HCT116 (cell line): ENCODE results near the gene DNAAF1. TPM values are rescaled to one million over a fixed set of nuclear protein-coding genes. Genes with fewer than 3 reads are reported as not detected.

ENCODE experiments used
- ATAC-seq: fragments of 200-7000 bp; cut with Tn5 transposase; 2 replicates; pipeline ENCODE4 v1.9.1; 2020; ENCODE audit warnings: mild to moderate bottlenecking, moderate library complexity
- BruUV-seq: library from RNA; stranded (reverse); fragments of 400-500 nt; replicated peaks from 2 replicates; lab custom pipeline; 2021; lab: Mats Ljungman, UMichigan
- CTCF ChIA-PET: fragments of 300-600 bp; sonication (Branson Sonifier 250); formaldehyde crosslinking; loops from one replicate; lab custom pipeline; 2021; ENCODE audit warnings: antibody characterized with exemption; lab: Charles Lee
- POLR2A ChIA-PET: fragments of 300-600, 350-600 bp; sonication (Branson Sonifier 250); formaldehyde crosslinking; loops from one replicate; lab custom pipeline; 2021; ENCODE audit warnings: antibody characterized with exemption; lab: Charles Lee
- RAD21 ChIA-PET, 2 experiments: fragments of 300-600 bp; sonication (Branson Sonifier 250); formaldehyde crosslinking; loops; one replicate each; lab custom pipeline; 2023; ENCODE audit warnings: low total read pairs in 2 of 2; ENCODE audit not compliant: uncharacterized antibody in 2 of 2, unreplicated experiment in 2 of 2, low non-redundant PET in 1 of 2; lab: Charles Lee
- DNase-seq: peaks from one replicate; pipeline ENCODE4 v3.0.0-alpha.2; 2010; ENCODE audit warnings: low read depth, low spot score
- H2AFZ ChIP-seq: fragments of 200-600 bp; shearing (Covaris generic), sonication (generic); 2 replicates; pipeline ENCODE4 v1.6.1; 2017; ENCODE audit warnings: low read depth, mixed run types, mixed read lengths, antibody characterized with exemption, low read length; ENCODE audit not compliant: poor library complexity, severe bottlenecking
- H3K27ac ChIP-seq: 2 replicates; pipeline ENCODE4 v1.5.1; 2012; ENCODE audit warnings: low read depth, low read length
- H3K27me3 ChIP-seq: fragments of 200-600 bp; sonication (generic); 2 replicates; pipeline ENCODE4 v1.6.1; 2016; ENCODE audit warnings: mixed run types, low read length, mixed read lengths; ENCODE audit not compliant: insufficient read depth
- H3K36me3 ChIP-seq, 2 experiments: fragments of 200-500 bp in 1 of 2; fragments of 200-600 bp in 1 of 2; sonication (Bioruptor generic) in 1 of 2; sonication (generic) in 1 of 2; 2 replicates each; pipeline versions ENCODE4 v1.5.1 to v1.6.1; 2014 to 2016; ENCODE audit warnings: low read length in 2 of 2, inconsistent platforms in 1 of 2, mixed read lengths in 1 of 2, mixed run types in 1 of 2; ENCODE audit not compliant: insufficient read depth in 2 of 2, control insufficient read depth in 1 of 2
- H3K4me1 ChIP-seq, 2 experiments: fragments of 200-600 bp in 1 of 2; sonication (generic) in 1 of 2; 2 replicates each; pipeline versions ENCODE4 v1.5.1 to v1.6.1; 2012 to 2017; ENCODE audit warnings: low read length in 2 of 2, inconsistent platforms in 1 of 2, mild to moderate bottlenecking in 1 of 2, mixed read lengths in 1 of 2, mixed run types in 1 of 2, moderate library complexity in 1 of 2; ENCODE audit not compliant: insufficient read depth in 2 of 2, control insufficient read depth in 1 of 2
- H3K4me2 ChIP-seq: fragments of 200-600 bp; sonication (generic); 2 replicates; pipeline ENCODE4 v1.6.1; 2017; ENCODE audit warnings: mixed run types, low read length, mixed read lengths
- H3K4me3 ChIP-seq, 2 experiments: fragments of 200-600 bp in 1 of 2; sonication (generic) in 1 of 2; replicated peaks in 1 of 2; 2 replicates each; pipeline ENCODE4 v1.5.1; 2011 to 2016; ENCODE audit warnings: low read length in 2 of 2, control low read depth in 1 of 2, low read depth in 1 of 2, mild to moderate bottlenecking in 1 of 2, mixed read lengths in 1 of 2, mixed run types in 1 of 2
- H3K79me2 ChIP-seq: fragments of 200-600 bp; sonication (generic); 2 replicates; pipeline ENCODE4 v1.6.1; 2017; ENCODE audit warnings: mild to moderate bottlenecking, mixed run types, low read length, moderate library complexity, mixed read lengths; ENCODE audit not compliant: insufficient read depth
- H3K9ac ChIP-seq: fragments of 200-600 bp; sonication (generic); 2 replicates; pipeline ENCODE4 v1.6.1; 2016; ENCODE audit warnings: low read length, mixed read lengths
- H3K9me2 ChIP-seq: fragments of 200-600 bp; sonication (generic), shearing (Covaris generic); 2 replicates; pipeline ENCODE4 v1.6.1; 2017; ENCODE audit warnings: mixed run types, mild to moderate bottlenecking, moderate library complexity; ENCODE audit not compliant: insufficient read depth
- H3K9me3 ChIP-seq, 2 experiments: fragments of 200-500 bp in 1 of 2; fragments of 200-600 bp in 1 of 2; sonication (Bioruptor generic) in 1 of 2; sonication (generic) in 1 of 2; 2 replicates each; pipeline ENCODE4 v1.6.1; 2014 to 2017; ENCODE audit warnings: low read length in 2 of 2, mixed read lengths in 2 of 2, inconsistent platforms in 1 of 2, low read depth in 1 of 2, mild to moderate bottlenecking in 1 of 2, mixed run types in 1 of 2, moderate library complexity in 1 of 2; ENCODE audit not compliant: control insufficient read depth in 1 of 2, insufficient read depth in 1 of 2
- H4K20me1 ChIP-seq: fragments of 200-600 bp; sonication (generic), shearing (Covaris generic); 2 replicates; pipeline ENCODE4 v1.6.1; 2017; ENCODE audit warnings: mixed run types, mild to moderate bottlenecking, moderate library complexity; ENCODE audit not compliant: insufficient read depth
- ATF3 ChIP-seq: IDR thresholded peaks from 2 replicates; pipeline ENCODE4 v1.6.1; 2012
- CEBPB ChIP-seq: IDR thresholded peaks from 2 replicates; pipeline ENCODE4 v1.6.1; 2012; ENCODE audit warnings: low read depth
- CTCF ChIP-seq, 3 experiments: fragments of 200-600 bp in 1 of 3; sonication (generic) in 1 of 3; IDR thresholded peaks in 2 of 3; conservative IDR thresholded peaks in 1 of 3; 2 replicates each; pipeline ENCODE4 v1.5.1; 2012 to 2017; ENCODE audit warnings: low read depth in 2 of 3, low read length in 2 of 3, antibody characterized with exemption in 1 of 3, borderline replicate concordance in 1 of 3, control low read depth in 1 of 3, mild to moderate bottlenecking in 1 of 3, mixed read lengths in 1 of 3, mixed run types in 1 of 3, moderate library complexity in 1 of 3; ENCODE audit not compliant: insufficient read depth in 1 of 3
- EGR1 ChIP-seq: IDR thresholded peaks from 2 replicates; pipeline ENCODE4 v1.6.1; 2012; ENCODE audit warnings: low read depth
- ELF1 ChIP-seq: IDR thresholded peaks from 2 replicates; pipeline ENCODE4 v1.6.1; 2012; ENCODE audit warnings: low read depth, borderline replicate concordance
- EZH2 ChIP-seq: fragments of 200-600 bp; sonication (generic); IDR thresholded peaks from 2 replicates; pipeline ENCODE4 v1.6.1; 2017; ENCODE audit warnings: antibody characterized with exemption, mixed run types
- EZH2phosphoT487 ChIP-seq: fragments of 200-600 bp; IDR thresholded peaks from 2 replicates; pipeline ENCODE4 v1.6.1; 2018; ENCODE audit warnings: antibody characterized with exemption, borderline replicate concordance
- FOSL1 ChIP-seq: IDR thresholded peaks from 2 replicates; pipeline ENCODE4 v1.6.1; 2012; ENCODE audit warnings: low read depth
- POLR2A ChIP-seq: IDR thresholded peaks from 2 replicates; pipeline ENCODE4 v1.7.0; 2011; ENCODE audit warnings: borderline replicate concordance; ENCODE audit not compliant: insufficient read depth, insufficient read length; ENCODE audit errors: extremely low read depth
- POLR2AphosphoS5 ChIP-seq: IDR thresholded peaks from 2 replicates; pipeline ENCODE4 v1.6.1; 2011; ENCODE audit warnings: mild to moderate bottlenecking, low read depth, low read length, moderate library complexity
- RAD21 ChIP-seq: IDR thresholded peaks from 2 replicates; pipeline ENCODE4 v1.6.1; 2012; ENCODE audit warnings: low read depth, mild to moderate bottlenecking
- SIN3A ChIP-seq: IDR thresholded peaks from 2 replicates; pipeline ENCODE4 v1.6.1; 2012; ENCODE audit warnings: low read depth
- SP1 ChIP-seq: IDR thresholded peaks from 2 replicates; pipeline ENCODE4 v1.6.1; 2012; ENCODE audit warnings: low read depth
- TCF7L2 ChIP-seq: IDR thresholded peaks from 2 replicates; pipeline ENCODE4 v1.7.0; 2011; ENCODE audit warnings: borderline replicate concordance, inconsistent platforms; ENCODE audit not compliant: insufficient read depth, insufficient read length; ENCODE audit errors: extremely low read depth
- YY1 ChIP-seq: IDR thresholded peaks from 2 replicates; pipeline ENCODE4 v1.6.1; 2011; ENCODE audit warnings: low read length, low read depth, moderate library complexity, mild to moderate bottlenecking; ENCODE audit not compliant: insufficient replicate concordance; ENCODE audit errors: extremely low read depth
- ZFX ChIP-seq: fragments of 450-650 bp; IDR thresholded peaks from 2 replicates; pipeline ENCODE4 v1.6.1; 2017
- ZNF274 ChIP-seq: fragments of 200-500 bp; sonication (Bioruptor generic); IDR thresholded peaks from 2 replicates; pipeline ENCODE4 v1.6.1; 2014; ENCODE audit warnings: mild to moderate bottlenecking, low read depth, low read length, inconsistent platforms
- intact Hi-C: fragments of 100-400 bp; cut with micrococcal nuclease; formaldehyde crosslinking; loops from 2 replicates; pipeline ENCODE4 v1.10.0; 2022
- total RNA-seq: library from RNA; stranded (reverse); gene quantifications from one replicate; pipeline ENCODE4 v1.2.1, GENCODE V29; 2021; ENCODE audit not compliant: unreplicated experiment
- TF ChIP-seq, protein P1 (sequence below): IDR thresholded peaks from 2 replicates; pipeline ENCODE4 v1.6.1; 2012
- TF ChIP-seq, protein P2 (sequence below): IDR thresholded peaks from 2 replicates; pipeline ENCODE4 v1.6.1; 2011; ENCODE audit warnings: mild to moderate bottlenecking, low read length, moderate library complexity; ENCODE audit not compliant: insufficient replicate concordance; ENCODE audit errors: extremely low read depth
- TF ChIP-seq, protein P3 (sequence below): IDR thresholded peaks from 2 replicates; pipeline ENCODE4 v1.6.1; 2012; ENCODE audit warnings: low read depth

Gene DNAAF1
- total RNA-seq, 1 experiment from 2014 or later = 0.30 TPM

- CTCF ChIA-PET = interaction anchor here (1.8 kb wide), 1 partner anchor 9 kb away, joined by 4 read pairs; the partner anchor contains the start of gene MBTPS1
Observed at GRCh38 chr16:84107921-84108320, 37.2 kb upstream of the DNAAF1 start.

More at GRCh38 chr16:84107921-84108320, 37.2 kb upstream of the DNAAF1 start:
- H3K4me1 ChIP-seq = peaks cover 5 to 10% of the 10 kb centered on the region in 2 experiments; a peak in 2 of 4 replicates
- ChIA-PET RAD21 (no interaction called here), POLR2A (no interaction called here)
- no peak overlapping the region for H3K27ac ChIP-seq
- H3K9ac ChIP-seq = no peak overlapping the region
- no TSS peak for BruUV-seq
- H2AFZ ChIP-seq = no peak overlapping the region
- TF ChIP-seq FOSL1 (no peak), POLR2A (no peak), EZH2phosphoT487 (no peak), YY1 (no peak), ELF1 (no peak), TCF7L2 (no peak), ZNF274 (no peak), POLR2AphosphoS5 (no peak), EZH2 (no peak), CTCF (IDR thresholded peaks at IDR 0.05 in 2 of 3, conservative IDR thresholded peaks at IDR 0.05 in 1 of 3; ENCODE audit: borderline replicate concordance in 1 of 3, insufficient read depth in 1 of 3, low read depth in 2 of 3, low read length in 2 of 3) (no peak), EGR1 (no peak), SP1 (no peak), ATF3 (no peak), RAD21 (no peak), ZFX (no peak), CEBPB (no peak), SIN3A (no peak)
- TF ChIP-seq, protein P1, sequence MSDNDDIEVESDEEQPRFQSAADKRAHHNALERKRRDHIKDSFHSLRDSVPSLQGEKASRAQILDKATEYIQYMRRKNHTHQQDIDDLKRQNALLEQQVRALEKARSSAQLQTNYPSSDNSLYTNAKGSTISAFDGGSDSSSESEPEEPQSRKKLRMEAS = no peak
- TF ChIP-seq, protein P2, sequence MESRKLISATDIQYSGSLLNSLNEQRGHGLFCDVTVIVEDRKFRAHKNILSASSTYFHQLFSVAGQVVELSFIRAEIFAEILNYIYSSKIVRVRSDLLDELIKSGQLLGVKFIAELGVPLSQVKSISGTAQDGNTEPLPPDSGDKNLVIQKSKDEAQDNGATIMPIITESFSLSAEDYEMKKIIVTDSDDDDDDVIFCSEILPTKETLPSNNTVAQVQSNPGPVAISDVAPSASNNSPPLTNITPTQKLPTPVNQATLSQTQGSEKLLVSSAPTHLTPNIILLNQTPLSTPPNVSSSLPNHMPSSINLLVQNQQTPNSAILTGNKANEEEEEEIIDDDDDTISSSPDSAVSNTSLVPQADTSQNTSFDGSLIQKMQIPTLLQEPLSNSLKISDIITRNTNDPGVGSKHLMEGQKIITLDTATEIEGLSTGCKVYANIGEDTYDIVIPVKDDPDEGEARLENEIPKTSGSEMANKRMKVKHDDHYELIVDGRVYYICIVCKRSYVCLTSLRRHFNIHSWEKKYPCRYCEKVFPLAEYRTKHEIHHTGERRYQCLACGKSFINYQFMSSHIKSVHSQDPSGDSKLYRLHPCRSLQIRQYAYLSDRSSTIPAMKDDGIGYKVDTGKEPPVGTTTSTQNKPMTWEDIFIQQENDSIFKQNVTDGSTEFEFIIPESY = no peak
- TF ChIP-seq, protein P3, sequence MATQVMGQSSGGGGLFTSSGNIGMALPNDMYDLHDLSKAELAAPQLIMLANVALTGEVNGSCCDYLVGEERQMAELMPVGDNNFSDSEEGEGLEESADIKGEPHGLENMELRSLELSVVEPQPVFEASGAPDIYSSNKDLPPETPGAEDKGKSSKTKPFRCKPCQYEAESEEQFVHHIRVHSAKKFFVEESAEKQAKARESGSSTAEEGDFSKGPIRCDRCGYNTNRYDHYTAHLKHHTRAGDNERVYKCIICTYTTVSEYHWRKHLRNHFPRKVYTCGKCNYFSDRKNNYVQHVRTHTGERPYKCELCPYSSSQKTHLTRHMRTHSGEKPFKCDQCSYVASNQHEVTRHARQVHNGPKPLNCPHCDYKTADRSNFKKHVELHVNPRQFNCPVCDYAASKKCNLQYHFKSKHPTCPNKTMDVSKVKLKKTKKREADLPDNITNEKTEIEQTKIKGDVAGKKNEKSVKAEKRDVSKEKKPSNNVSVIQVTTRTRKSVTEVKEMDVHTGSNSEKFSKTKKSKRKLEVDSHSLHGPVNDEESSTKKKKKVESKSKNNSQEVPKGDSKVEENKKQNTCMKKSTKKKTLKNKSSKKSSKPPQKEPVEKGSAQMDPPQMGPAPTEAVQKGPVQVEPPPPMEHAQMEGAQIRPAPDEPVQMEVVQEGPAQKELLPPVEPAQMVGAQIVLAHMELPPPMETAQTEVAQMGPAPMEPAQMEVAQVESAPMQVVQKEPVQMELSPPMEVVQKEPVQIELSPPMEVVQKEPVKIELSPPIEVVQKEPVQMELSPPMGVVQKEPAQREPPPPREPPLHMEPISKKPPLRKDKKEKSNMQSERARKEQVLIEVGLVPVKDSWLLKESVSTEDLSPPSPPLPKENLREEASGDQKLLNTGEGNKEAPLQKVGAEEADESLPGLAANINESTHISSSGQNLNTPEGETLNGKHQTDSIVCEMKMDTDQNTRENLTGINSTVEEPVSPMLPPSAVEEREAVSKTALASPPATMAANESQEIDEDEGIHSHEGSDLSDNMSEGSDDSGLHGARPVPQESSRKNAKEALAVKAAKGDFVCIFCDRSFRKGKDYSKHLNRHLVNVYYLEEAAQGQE = no peak
- peaks cover 3% of the 10 kb centered on the region; the same call in 1 of the 2 replicates for H4K20me1 ChIP-seq
- no peaks in the 10 kb centered on the region for H3K9me2 ChIP-seq
- no peak overlapping the region for H3K4me2 ChIP-seq
- no peak overlapping the region for H3K4me3 ChIP-seq
- intact Hi-C loops = no loop called here
- H3K9me3 ChIP-seq = no peaks in the 10 kb centered on the region
- no peaks in the 10 kb centered on the region for H3K27me3 ChIP-seq
- no peak for ATAC-seq
- peaks cover 98% of the 10 kb centered on the region for H3K79me2 ChIP-seq
- no peaks in the 10 kb centered on the region; a peak in 1 of 4 replicates for H3K36me3 ChIP-seq
- DNase-seq = no peak
